GM19463 (cell line): ENCODE measurements around the gene SAMD11.

Source experiments
- ATAC-seq: cut with Tn5 transposase; IDR thresholded peaks from one replicate; pipeline ENCODE4 v1.9.1; 2021; ENCODE audit warnings: mild to moderate bottlenecking, moderate library complexity; ENCODE audit not compliant: unreplicated experiment

SAMD11 gene

GRCh38 chr1:960363-961131 lies 36.8 kb downstream of the SAMD11 start, which contains the start of gene KLHL17:
TSS of gene KLHL17 (plus strand) at chr1:960584. CDS start at chr1:960694, 110 bp downstream.
- ATAC-seq: peak; percentile 52

DNA sequence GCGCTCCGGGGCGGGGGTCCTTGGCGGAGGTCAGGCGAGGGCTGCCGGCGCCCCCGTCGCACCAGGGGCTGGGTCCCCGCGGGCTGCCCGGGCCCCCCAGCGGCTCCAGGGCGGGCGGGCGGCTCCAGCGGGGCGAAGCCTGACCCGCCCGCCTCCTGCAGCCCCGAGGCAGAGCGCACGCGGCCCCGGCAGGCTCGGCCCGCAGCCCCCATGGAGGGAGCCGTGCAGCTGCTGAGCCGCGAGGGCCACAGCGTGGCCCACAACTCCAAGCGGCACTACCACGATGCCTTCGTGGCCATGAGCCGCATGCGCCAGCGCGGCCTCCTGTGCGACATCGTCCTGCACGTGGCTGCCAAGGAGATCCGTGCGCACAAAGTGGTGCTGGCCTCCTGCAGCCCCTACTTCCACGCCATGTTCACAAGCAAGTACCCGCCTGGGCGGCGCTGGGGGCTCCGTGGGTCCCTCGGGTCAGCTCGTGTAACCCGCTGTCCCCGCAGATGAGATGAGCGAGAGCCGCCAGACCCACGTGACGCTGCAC lies 37.5 kb downstream of the SAMD11 start:
- no peak for ATAC-seq

GRCh38 chr1:962381-963300 lies 38.9 kb downstream of the SAMD11 start:
- ATAC-seq: no peak

GRCh38 chr1:963301-963651 lies 39.6 kb downstream of the SAMD11 start:
- no peak for ATAC-seq

- no peak for ATAC-seq
Observed at GRCh38 chr1:963746-964525, 40.2 kb downstream of the SAMD11 start.

DNA sequence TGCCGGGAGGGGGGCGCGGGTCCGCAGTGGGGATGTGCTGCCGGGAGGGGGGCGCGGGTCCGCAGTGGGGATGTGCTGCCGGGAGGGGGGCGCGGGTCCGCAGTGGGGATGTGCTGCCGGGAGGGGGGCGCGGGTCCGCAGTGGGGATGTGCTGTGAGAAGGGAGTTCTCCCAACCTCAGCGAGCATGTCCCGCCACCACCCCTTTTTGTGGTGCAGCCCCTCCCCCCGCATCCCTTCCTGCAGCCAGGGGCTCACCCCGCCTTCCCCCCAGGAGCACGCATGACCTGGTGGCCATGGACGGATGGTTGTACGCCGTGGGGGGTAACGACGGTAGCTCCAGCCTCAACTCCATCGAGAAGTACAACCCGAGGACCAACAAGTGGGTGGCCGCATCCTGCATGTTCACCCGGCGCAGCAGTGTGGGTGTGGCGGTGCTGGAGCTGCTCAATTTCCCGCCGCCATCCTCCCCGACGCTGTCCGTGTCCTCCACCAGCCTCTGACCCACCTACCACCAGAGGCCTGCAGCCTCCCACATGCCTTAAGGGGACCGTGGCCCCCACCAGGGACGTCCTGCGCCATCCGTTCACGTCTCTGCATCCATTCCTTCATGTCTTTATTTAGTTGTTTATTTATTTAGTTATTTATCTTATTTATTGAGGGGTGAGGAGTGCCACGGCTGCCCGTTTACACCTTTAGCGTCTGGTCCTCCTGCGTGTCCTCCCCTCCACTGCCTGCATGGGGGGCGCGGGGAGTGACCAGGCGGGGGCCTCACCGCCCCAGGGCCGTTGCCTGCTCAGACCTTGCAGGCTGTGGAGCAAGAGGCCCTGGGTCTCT lies 41.2 kb downstream of the SAMD11 start:
- ATAC-seq: no peak

- ATAC-seq: no peak
Observed at GRCh38 chr1:965526-966134, 41.9 kb downstream of the SAMD11 start.

GRCh38 chr1:966135-966703 lies 42.5 kb downstream of the SAMD11 start, which contains the start of gene PLEKHN1:
TSS of gene PLEKHN1 (plus strand) at chr1:966482. CDS start at chr1:966532, 50 bp downstream.
- ATAC-seq: peak; percentile 27

DNA sequence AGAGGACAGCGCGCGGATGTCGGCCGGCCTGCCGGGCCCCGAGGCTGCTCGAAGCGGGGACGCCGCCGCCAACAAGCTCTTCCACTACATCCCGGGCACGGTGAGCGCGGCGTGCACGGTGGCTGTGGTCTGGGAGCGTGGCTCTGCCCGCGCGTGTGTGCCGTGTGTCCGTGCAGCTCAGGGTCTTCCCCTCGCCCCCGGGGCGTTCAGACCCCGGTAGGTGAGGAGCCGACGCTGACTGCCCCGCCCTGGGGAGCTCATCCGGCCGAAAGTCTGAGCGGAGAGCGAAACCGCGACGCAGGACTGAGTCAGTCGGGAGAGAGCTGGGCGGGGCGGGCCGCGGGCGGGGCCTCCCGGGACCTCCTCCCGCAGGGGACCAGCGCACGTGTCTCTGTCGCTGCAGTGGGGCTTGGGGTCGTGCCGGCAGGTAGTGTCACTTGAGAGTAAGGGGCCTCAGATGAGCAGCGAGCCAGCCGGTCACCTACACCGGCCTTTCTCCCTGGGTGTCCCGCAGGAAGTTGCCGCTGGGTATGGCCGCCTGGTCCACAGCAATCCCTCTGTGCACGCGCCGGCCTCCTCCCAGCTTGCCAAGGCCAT lies 43.1 kb downstream of the SAMD11 start:
- peak; percentile 81 for ATAC-seq

DNA sequence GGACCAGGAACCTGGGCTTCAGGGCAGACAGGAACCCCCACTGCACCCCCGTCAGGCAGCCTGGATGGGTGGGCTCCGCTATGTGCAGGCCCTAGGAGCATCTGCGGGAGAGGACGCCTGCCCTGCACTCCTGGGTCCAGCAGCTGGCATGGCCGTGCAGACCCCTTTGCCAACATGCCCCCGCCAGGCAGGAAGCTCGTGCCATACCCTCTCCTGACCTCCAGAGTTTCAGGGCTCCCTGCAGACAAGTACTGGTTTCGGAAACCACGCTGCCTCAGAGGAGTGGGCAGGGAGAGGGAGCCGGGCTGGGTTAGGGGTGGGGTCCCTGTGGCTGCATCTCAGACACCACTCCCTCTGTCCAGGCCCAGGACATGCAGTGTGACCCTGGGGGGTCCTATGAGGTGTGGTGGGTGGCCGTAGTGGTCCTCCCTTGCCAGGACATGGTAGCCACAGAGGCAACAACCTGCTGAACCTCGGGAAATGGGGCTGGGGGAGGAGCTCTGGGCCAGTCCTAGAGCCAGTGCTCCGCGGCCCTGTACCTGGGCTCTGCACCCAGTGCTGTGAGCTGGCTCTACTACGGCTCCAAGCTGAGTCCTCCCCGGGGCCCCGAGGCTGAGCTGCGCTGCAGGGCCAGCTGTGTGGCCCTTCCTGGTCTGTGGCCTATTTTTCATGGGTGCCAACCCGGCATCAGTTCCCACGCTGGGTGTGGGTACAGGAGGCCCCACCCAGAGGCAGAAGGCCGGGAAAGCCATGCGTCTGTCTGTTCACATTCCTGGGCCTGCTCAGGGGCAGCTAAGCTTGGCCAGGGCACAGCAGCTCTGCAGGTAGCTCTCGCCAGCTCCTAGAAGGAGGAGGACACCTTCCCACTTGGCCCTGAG lies 44.0 kb downstream of the SAMD11 start:
- ATAC-seq: no peak

GRCh38 chr1:969260-969855 lies 45.6 kb downstream of the SAMD11 start:
- ATAC-seq: no peak

GRCh38 chr1:970242-970972 lies 46.7 kb downstream of the SAMD11 start:
- no peak for ATAC-seq

- ATAC-seq: no peak
Observed at GRCh38 chr1:970973-971730, 47.4 kb downstream of the SAMD11 start.

GRCh38 chr1:971751-972506 lies 48.2 kb downstream of the SAMD11 start:
- ATAC-seq: no peak

DNA sequence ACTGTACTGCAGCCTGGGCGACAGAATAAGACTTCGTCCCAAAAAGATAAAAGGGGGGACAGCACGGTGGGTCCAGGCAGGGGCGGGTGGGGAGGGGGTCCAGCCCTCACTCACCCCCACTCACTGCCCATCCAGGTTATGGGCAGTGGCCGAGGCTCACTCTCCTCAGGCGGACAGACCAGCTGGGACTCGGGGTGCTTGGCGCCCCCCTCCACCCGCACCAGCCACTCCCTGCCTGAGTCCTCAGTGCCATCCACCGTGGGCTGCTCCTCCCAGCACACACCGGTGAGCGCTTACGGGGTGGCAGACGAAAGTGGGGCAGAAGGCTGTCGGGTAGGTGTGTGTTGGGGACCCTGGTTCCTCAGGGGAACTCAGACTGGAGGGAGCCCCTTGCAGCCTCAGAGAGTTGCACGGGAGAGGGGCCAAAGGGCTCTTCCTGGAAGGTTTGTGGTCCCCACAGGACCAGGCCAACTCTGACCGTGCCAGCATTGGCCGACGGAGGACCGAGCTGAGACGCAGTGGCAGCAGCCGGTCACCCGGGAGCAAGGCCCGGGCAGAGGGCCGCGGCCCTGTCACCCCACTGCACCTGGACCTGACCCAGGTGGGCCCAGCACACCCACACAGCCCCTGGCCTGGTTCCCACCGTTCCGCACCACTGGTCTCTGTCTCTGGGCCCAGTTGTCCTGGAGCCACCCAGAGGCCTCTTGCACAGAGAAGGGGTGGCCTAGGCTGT lies 49.2 kb downstream of the SAMD11 start:
- ATAC-seq: no peak
